Sigmoid colon (tissue), 4 donors: Measurements from ENCODE around the gene SOCS1.

Experiments
- POLR2AphosphoS5 ChIP-seq, 4 donors: sonication (generic); formaldehyde crosslinking; IDR thresholded peaks; one replicate each; pipeline ENCODE4 v1.6.1; 2017; ENCODE audit warnings: antibody characterized with exemption in 4 of 4
- TF ChIP-seq, protein P1 (sequence below), 4 experiments: fragments of 450-650 bp in 3 of 4; fragments of 200-600 bp in 1 of 4; IDR thresholded peaks; one replicate each; pipeline ENCODE4 v1.5.1; 2016 to 2019; ENCODE audit warnings: antibody characterized with exemption in 4 of 4, mild to moderate bottlenecking in 3 of 4, moderate library complexity in 2 of 4

DNA sequence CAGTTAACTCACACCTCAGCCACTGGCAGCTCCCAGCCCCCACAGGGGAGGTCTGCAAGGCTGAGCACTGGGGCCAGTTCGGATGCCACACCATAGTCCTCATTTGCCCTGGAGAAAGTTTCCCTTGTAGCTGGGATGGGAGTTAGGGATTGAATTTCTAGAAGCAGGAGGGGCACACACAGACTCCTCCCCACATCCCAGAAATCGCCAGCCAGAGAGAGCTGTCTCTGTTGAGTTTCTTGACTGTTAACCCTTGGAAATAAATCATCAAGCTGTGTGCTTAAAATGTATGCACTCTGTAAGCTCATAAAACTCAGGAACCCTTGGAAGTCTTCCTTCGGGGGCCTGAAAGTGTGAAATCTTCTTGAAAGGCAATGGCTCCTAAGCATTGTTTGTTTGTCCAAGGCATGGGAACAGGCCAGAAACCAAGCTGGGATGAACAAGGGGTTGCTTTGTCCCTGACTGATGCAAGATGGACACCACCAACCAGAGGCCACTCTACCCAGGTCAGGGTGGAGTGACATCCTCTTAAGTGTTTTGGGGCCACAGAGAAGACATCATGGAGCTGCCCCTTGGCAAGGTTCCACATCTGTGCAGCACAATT is 17.8 kb upstream of the SOCS1 start:
- TF ChIP-seq POLR2AphosphoS5 (IDR thresholded peaks at IDR 0.05) = no peak
- TF ChIP-seq, protein P1, sequence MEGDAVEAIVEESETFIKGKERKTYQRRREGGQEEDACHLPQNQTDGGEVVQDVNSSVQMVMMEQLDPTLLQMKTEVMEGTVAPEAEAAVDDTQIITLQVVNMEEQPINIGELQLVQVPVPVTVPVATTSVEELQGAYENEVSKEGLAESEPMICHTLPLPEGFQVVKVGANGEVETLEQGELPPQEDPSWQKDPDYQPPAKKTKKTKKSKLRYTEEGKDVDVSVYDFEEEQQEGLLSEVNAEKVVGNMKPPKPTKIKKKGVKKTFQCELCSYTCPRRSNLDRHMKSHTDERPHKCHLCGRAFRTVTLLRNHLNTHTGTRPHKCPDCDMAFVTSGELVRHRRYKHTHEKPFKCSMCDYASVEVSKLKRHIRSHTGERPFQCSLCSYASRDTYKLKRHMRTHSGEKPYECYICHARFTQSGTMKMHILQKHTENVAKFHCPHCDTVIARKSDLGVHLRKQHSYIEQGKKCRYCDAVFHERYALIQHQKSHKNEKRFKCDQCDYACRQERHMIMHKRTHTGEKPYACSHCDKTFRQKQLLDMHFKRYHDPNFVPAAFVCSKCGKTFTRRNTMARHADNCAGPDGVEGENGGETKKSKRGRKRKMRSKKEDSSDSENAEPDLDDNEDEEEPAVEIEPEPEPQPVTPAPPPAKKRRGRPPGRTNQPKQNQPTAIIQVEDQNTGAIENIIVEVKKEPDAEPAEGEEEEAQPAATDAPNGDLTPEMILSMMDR (IDR thresholded peaks at IDR 0.05) = no peak
